ENCODE measurements around the gene TBX10. TPM values are rescaled to one million over a fixed set of nuclear protein-coding genes. Genes with fewer than 3 reads are reported as not detected.
"Not testable (repeated sequence)": the region's sequence is repeated elsewhere in the genome, so short reads cannot be mapped to it uniquely, and the experiment has no call there.

The TBX10 gene
- total and polyA plus RNA-seq, 5 donors = not detected

- intact Hi-C loops (cut with DNase I) = no loop called here
- H3K4me1 ChIP-seq (ENCODE audit: control insufficient read depth, insufficient read depth, low read length) = no peaks in the 10 kb centered on the region
- WGBS = 80% methylated on average over 19 of the region's 19 CpGs
- no peak for DNase-seq
- H3K27me3 ChIP-seq (ENCODE audit: control insufficient read depth, insufficient read depth) = no peaks in the 10 kb centered on the region
- H3K4me3 ChIP-seq (ENCODE audit: low read length) = no peak overlapping the region
- no peaks in the 10 kb centered on the region for H3K9me3 ChIP-seq (ENCODE audit: control insufficient read depth, low read length)
- ATAC-seq = no peak
- H3K27ac ChIP-seq (ENCODE audit: low read length) = no peak overlapping the region
Measured at GRCh38 chr11:67662835-67663531, 23.4 kb upstream of the TBX10 start.

DNA sequence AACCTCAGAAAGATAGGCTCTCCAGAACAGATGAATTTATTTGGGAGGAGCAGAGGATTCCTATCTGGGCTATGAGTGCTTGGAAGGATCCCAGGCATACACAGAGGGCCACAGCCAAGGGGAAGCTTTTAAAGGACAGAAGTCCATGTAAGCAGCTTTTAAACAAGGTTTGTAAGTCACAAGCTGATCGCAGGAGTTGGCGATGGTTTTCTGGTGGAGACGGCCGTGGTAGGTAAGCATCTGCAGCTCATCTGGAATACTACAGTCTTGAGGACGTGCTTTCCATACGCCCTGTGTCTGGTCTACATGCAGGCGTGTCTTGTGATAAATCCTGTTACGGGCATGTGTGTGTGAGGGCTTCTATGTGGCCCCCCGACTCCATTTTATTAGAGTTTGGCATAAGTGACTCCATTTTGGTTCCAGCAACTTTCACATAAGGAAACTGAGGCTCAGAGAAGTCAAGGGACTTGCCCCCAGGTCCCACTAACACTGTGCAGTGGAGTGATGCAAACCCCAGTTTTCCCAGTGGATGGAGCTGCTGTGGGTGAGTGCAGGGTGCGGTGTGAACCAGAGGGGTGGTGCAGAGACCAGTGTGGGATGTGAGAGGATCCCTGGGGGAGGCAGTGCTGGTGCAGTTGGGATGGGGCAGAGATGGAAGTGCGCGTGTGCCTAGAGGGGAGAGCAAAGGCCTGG is 22.7 kb upstream of the TBX10 start:
- H3K27me3 ChIP-seq (ENCODE audit: control insufficient read depth, insufficient read depth) = no peaks in the 10 kb centered on the region
- WGBS = 85% methylated on average over 12 of the region's 12 CpGs
- no peak overlapping the region for H3K27ac ChIP-seq (ENCODE audit: low read length)
- ATAC-seq (no peak), DNase-seq (no peak)
- no peaks in the 10 kb centered on the region for H3K9me3 ChIP-seq (ENCODE audit: control insufficient read depth, low read length)
- no peaks in the 10 kb centered on the region for H3K4me1 ChIP-seq (ENCODE audit: control insufficient read depth, insufficient read depth, low read length)
- intact Hi-C loops (cut with DNase I) = no loop called here
- no peak overlapping the region for H3K4me3 ChIP-seq (ENCODE audit: low read length)

GRCh38 chr11:67660752-67661151 is 21.2 kb upstream of the TBX10 start:
- H3K4me1 ChIP-seq (ENCODE audit: control insufficient read depth, insufficient read depth, low read length); H3K27ac ChIP-seq (ENCODE audit: low read length); DNase-seq; ATAC-seq; H3K27me3 ChIP-seq (ENCODE audit: control insufficient read depth, insufficient read depth); intact Hi-C loops (cut with DNase I); H3K9me3 ChIP-seq (ENCODE audit: control insufficient read depth, low read length); H3K4me3 ChIP-seq (ENCODE audit: low read length): not testable (repeated sequence)
- 73% methylated on average over 5 of the region's 5 CpGs for WGBS

GRCh38 chr11:67659651-67660165 is 20.1 kb upstream of the TBX10 start:
- DNase-seq; H3K27me3 ChIP-seq (ENCODE audit: control insufficient read depth, insufficient read depth); H3K4me3 ChIP-seq (ENCODE audit: low read length); intact Hi-C loops (cut with DNase I); H3K4me1 ChIP-seq (ENCODE audit: control insufficient read depth, insufficient read depth, low read length); ATAC-seq; H3K9me3 ChIP-seq (ENCODE audit: control insufficient read depth, low read length); H3K27ac ChIP-seq (ENCODE audit: low read length): not testable (repeated sequence)
- WGBS = 56% methylated on average over 5 of the region's 5 CpGs

DNA sequence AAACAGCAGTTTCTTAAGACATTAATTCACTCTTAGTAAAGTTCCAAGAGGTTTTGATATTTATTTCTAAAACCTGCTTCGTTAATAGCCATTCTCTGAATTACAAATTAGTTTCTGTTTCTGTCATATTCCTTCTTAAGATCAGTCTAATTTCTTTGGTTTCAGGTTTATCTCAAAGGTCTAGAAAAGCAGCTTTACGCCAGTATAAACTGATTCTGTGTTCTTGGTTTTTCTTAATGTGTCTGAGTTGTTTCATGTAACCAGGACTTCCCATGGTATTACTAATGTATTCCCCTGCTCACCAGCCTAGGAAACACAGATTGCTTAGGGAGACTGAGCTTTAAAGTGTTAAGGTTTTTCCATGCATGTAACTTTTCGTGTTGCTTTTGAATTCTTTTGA is 17.7 kb upstream of the TBX10 start:
- Histone ChIP-seq H3K4me1 (ENCODE audit: control insufficient read depth, insufficient read depth, low read length) (no peaks in the 10 kb centered on the region), H3K4me3 (ENCODE audit: low read length) (no peak overlapping the region), H3K9me3 (ENCODE audit: control insufficient read depth, low read length) (no peaks in the 10 kb centered on the region), H3K27me3 (ENCODE audit: control insufficient read depth, insufficient read depth) (no peaks in the 10 kb centered on the region), H3K27ac (ENCODE audit: low read length) (no peak overlapping the region)
- ATAC-seq (no peak), DNase-seq (no peak)
- intact Hi-C loops (cut with DNase I) = no loop called here
- WGBS = 38% methylated on average over 3 of the region's 3 CpGs

DNA sequence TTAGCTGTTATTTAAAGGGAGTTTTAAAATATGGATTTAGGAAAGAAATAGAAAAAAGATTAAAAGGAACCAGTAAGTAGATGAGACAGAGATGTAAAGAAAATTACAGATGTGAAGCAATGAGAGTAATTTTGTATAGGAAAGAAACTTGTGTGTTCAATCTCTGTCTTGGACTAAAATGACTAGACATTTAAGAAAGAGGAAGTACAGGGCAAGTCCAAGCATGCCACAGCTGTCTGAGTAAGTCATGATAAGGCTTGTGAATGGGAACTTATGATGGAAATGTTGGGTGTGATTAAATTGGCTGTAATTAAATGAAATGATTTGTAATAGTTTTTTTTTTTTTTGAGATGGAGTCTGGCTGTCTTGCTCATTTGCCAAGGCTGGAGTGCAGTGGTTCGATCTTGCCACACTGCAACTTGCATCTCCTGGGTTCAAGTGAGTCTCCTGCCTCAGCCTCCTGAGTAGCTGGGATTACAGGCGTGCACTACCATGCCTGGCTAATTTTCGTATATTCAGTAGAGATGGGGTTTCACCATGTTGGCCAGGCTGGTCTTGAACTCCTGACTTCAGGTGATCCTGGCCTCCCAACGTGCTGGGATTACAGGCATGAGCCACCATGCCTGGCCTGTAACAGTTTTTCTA is 16.8 kb upstream of the TBX10 start:
- no peak overlapping the region for H3K4me3 ChIP-seq (ENCODE audit: low read length)
- DNase-seq (no peak), ATAC-seq (no peak)
- H3K4me1 ChIP-seq (ENCODE audit: control insufficient read depth, insufficient read depth, low read length) = no peaks in the 10 kb centered on the region
- intact Hi-C loops (cut with DNase I) = no loop called here
- no peaks in the 10 kb centered on the region for H3K27me3 ChIP-seq (ENCODE audit: control insufficient read depth, insufficient read depth)
- no peaks in the 10 kb centered on the region for H3K9me3 ChIP-seq (ENCODE audit: control insufficient read depth, low read length)
- H3K27ac ChIP-seq (ENCODE audit: low read length) = no peak overlapping the region
- 92% methylated on average over 4 of the region's 4 CpGs for WGBS

GRCh38 chr11:67654225-67654624 is 14.7 kb upstream of the TBX10 start:
- ATAC-seq (no peak), DNase-seq (no peak)
- no peaks in the 10 kb centered on the region for H3K9me3 ChIP-seq (ENCODE audit: control insufficient read depth, low read length)
- WGBS = 72% methylated on average over 9 of the region's 9 CpGs
- no peaks in the 10 kb centered on the region for H3K4me1 ChIP-seq (ENCODE audit: control insufficient read depth, insufficient read depth, low read length)
- H3K4me3 ChIP-seq (ENCODE audit: low read length) = no peak overlapping the region
- intact Hi-C loops (cut with DNase I) = no loop called here
- H3K27me3 ChIP-seq (ENCODE audit: control insufficient read depth, insufficient read depth) = no peaks in the 10 kb centered on the region
- H3K27ac ChIP-seq (ENCODE audit: low read length) = no peak overlapping the region

DNA sequence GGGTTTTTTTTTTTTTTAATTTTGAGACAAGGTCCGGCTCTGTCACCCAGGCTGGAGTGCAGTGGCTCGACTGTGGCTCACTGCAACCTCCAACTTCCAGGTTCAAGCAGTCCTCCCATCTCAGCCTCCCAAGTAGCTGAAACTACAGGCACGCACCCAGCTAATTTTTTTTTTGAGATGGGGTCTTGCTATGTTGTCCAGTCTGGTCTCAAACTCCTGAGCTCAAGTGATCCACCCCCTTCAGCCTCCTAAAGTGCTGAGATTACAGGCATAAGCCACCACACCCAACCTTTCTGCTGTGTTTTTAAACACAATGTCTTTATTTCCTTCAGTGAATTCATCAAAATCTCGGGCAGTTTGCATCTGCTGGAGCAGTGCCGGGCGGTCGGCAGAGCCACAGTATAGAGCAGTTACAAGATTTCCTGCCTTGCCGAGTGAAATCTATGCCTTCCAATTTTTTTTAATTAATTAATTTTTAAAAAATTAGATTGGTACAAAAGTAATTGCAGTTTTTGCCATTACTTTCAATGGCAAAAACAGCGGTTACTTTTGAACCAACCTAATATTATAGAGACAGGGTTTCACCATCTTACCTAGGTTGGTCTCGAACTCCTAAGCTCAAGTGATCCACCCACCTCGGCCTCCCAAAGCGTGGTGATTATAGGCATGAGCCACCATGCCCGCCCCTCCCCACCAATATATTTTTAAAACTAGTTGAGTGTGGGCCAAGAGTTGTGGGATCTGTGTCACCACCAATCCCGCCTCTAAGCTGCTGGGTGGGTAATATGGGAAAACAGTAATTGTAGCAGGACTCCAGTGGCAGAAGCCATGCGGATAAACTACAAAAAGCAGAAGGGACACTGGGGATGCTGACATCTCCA is 13.6 kb upstream of the TBX10 start:
- no peaks in the 10 kb centered on the region for H3K9me3 ChIP-seq (ENCODE audit: control insufficient read depth, low read length)
- H3K27ac ChIP-seq (ENCODE audit: low read length) = no peak overlapping the region
- no peaks in the 10 kb centered on the region for H3K27me3 ChIP-seq (ENCODE audit: control insufficient read depth, insufficient read depth)
- intact Hi-C loops (cut with DNase I) = no loop called here
- H3K4me1 ChIP-seq (ENCODE audit: control insufficient read depth, insufficient read depth, low read length) = no peaks in the 10 kb centered on the region
- DNase-seq (no peak), ATAC-seq (no peak)
- H3K4me3 ChIP-seq (ENCODE audit: low read length) = no peak overlapping the region
- 80% methylated on average over 15 of the region's 15 CpGs for WGBS

- no peaks in the 10 kb centered on the region for H3K27me3 ChIP-seq (ENCODE audit: control insufficient read depth, insufficient read depth)
- intact Hi-C loops (cut with DNase I) = no loop called here
- WGBS = 51% methylated on average over 13 of the region's 13 CpGs
Measured at GRCh38 chr11:67651976-67652781, 12.6 kb upstream of the TBX10 start.

More at GRCh38 chr11:67651976-67652781, 12.6 kb upstream of the TBX10 start:
- Histone ChIP-seq H3K4me3 (ENCODE audit: low read length) (no peak overlapping the region), H3K9me3 (ENCODE audit: control insufficient read depth, low read length) (no peaks in the 10 kb centered on the region), H3K27ac (ENCODE audit: low read length) (no peak overlapping the region), H3K4me1 (ENCODE audit: control insufficient read depth, insufficient read depth, low read length) (no peaks in the 10 kb centered on the region)
- DNase-seq (no peak), ATAC-seq (no peak)

Data from right cardiac atrium (tissue), 5 donors.